Psoas muscle (tissue), 8 donors: ENCODE data around the gene PRLR. TPM values are rescaled to one million over a fixed set of nuclear protein-coding genes. Genes with fewer than 3 reads are reported as not detected.
A peak's percentile ranks its signal among the peaks of the same experiment; 100 is the strongest.

ENCODE experiments used
- ATAC-seq, 4 donors: fragments of 200-7000 bp; cut with Tn5 transposase; one replicate each; pipeline ENCODE4 v1.9.1; 2020; ENCODE audit warnings: moderate library complexity in 3 of 4, mild to moderate bottlenecking in 2 of 4
- DNase-seq, 2 donors: peaks; one replicate each; pipeline ENCODE4 v3.0.0-alpha.2; 2020
- H3K27ac ChIP-seq: fragments of 200-600 bp; one replicate; pipeline ENCODE4 v1.8.0; 2022
- H3K27me3 ChIP-seq, 3 donors: fragments of 200-600 bp in 1 of 3; one replicate each; pipeline versions ENCODE4 v1.6.1 to v1.8.0; 2013 to 2022; ENCODE audit warnings: low read length in 2 of 3, mild to moderate bottlenecking in 2 of 3, moderate library complexity in 1 of 3; ENCODE audit not compliant: insufficient read depth in 3 of 3
- H3K36me3 ChIP-seq, 2 donors: fragments of 200-600 bp in 1 of 2; one replicate each; pipeline versions ENCODE4 v1.6.1 to v1.8.0; 2013 to 2022; ENCODE audit warnings: low read depth in 1 of 2, mild to moderate bottlenecking in 1 of 2, moderate library complexity in 1 of 2; ENCODE audit not compliant: insufficient read depth in 1 of 2
- H3K4me1 ChIP-seq: fragments of 200-600 bp; one replicate; pipeline ENCODE4 v1.8.0; 2022
- H3K4me3 ChIP-seq: fragments of 200-600 bp; one replicate; pipeline ENCODE4 v1.8.0; 2022; ENCODE audit warnings: mild to moderate bottlenecking
- H3K9me3 ChIP-seq: fragments of 200-600 bp; one replicate; pipeline ENCODE4 v1.8.0; 2022
- WGBS, 3 donors: extraction: QIAGEN DNeasy Blood & Tissue Kit; methylation state at CpG; one replicate each; pipeline versions ENCODE4 v1.1.6 to v1.1.7; 2013; 5-methylcytosine and 5-hydroxymethylcytosine counted together
- intact Hi-C, 2 donors: fragments of 100-400 bp; cut with DNase I; formaldehyde crosslinking; loops; one replicate each; pipeline versions ENCODE4 v1.11.0 to v1.14.2; 2022
- polyA plus RNA-seq, 3 donors: library from polyadenylated mRNA; stranded (reverse); fragments of 200-250 nt; gene quantifications; one replicate each; pipeline ENCODE4 v1.2.3, GENCODE V29; 2013
- total RNA-seq, 4 donors: library from RNA; stranded (reverse); fragmentation: NEBNext Ultra II Directional in 2 of 4; extraction: Animal tissue kit (Norgen Biotek cat#: 25700) in 2 of 4; gene quantifications; one replicate each; pipeline versions ENCODE4 v1.2.1 to v1.2.4, GENCODE V29; 2021 to 2023
- TF ChIP-seq, protein P1 (sequence below): fragments of 200-600 bp; IDR thresholded peaks from one replicate; pipeline ENCODE4 v1.8.0; 2022; ENCODE audit warnings: antibody characterized with exemption
- donor health status: healthy with polysubstance abuse.
- donor health status: DM: no; HTN: no; CAD: no; lungs with moderate emphysema.
- donor health status: Bipolar disorder and iron deficiency.
- donor health status: healthy.
- donor health status: DM: yes; HTN: yes; CAD: no.
- donor health status: DM: no; HTN: no; CAD: no.
- donor health status: DM: no; HTN: no; CAD: no.
- donor health status: DM: yes; HTN: yes; CAD: no.

PRLR gene
- total and polyA plus RNA-seq, 7 donors = 0.03 to 0.32 (median 0.09) TPM

DNA sequence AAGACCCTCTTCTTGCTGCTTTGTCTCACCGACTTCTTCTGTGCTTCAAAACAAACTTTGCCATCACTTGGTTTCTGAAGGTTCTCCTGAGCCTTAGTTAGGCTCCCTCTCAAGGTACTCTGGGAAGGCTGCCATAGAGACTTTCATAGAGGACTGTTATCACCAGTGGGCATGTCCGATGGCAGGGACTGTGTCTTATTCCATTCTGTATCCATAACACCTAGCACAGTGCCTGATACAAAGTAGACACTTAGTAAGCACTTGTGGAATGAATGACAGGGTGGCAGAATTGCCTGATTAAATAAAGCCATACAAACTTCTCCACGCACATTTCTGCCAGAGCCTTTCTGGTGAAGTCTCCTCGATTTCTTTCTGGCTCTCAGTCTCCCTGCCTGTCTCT, 215.2 kb downstream of the PRLR start:
- ATAC-seq (no peak), DNase-seq (no peak)
- no peaks in the 10 kb centered on the region for H3K9me3 ChIP-seq
- TF ChIP-seq, protein P1, sequence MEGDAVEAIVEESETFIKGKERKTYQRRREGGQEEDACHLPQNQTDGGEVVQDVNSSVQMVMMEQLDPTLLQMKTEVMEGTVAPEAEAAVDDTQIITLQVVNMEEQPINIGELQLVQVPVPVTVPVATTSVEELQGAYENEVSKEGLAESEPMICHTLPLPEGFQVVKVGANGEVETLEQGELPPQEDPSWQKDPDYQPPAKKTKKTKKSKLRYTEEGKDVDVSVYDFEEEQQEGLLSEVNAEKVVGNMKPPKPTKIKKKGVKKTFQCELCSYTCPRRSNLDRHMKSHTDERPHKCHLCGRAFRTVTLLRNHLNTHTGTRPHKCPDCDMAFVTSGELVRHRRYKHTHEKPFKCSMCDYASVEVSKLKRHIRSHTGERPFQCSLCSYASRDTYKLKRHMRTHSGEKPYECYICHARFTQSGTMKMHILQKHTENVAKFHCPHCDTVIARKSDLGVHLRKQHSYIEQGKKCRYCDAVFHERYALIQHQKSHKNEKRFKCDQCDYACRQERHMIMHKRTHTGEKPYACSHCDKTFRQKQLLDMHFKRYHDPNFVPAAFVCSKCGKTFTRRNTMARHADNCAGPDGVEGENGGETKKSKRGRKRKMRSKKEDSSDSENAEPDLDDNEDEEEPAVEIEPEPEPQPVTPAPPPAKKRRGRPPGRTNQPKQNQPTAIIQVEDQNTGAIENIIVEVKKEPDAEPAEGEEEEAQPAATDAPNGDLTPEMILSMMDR = no peak
- 60 to 91% (median 70%) methylated on average over 4 of the region's 4 CpGs for WGBS, 3 donors
- H3K4me3 ChIP-seq = no peak overlapping the region
- H3K36me3 ChIP-seq = no peaks in the 10 kb centered on the region
- intact Hi-C loops = no loop called here
- H3K27me3 ChIP-seq = no peaks in the 10 kb centered on the region
- no peaks in the 10 kb centered on the region for H3K4me1 ChIP-seq
- H3K27ac ChIP-seq = no peak overlapping the region

DNA sequence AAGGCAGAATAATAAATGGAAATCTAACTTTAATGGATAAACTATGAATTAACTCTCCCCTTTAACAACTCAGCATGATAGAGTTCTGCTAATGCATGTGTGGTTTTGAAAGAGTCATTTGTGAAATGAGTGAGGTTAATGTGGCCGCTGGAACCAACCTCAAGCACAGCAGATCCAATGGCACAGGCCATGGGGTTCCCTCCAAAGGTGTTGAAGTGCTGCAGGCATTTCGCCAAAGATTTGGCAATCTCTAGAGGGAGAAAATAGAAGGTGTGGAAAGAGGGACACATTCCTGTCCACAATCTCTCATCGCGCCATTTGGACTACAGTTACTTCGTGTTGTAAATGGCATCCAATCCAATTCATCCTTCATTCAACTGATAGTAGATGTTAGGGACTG, 217.5 kb downstream of the PRLR start:
- Histone ChIP-seq H3K36me3 (no peaks in the 10 kb centered on the region), H3K9me3 (no peaks in the 10 kb centered on the region), H3K27me3 (no peaks in the 10 kb centered on the region), H3K4me3 (no peak overlapping the region), H3K4me1 (no peaks in the 10 kb centered on the region), H3K27ac (no peak overlapping the region)
- DNase-seq = peak; percentile 49 to 57
- TF ChIP-seq, protein P1 = no peak
- ATAC-seq = peak; percentile 81 to 98 (median 96)
- 51 to 59% (median 57%) methylated on average over 5 of the region's 5 CpGs for WGBS, 3 donors
- intact Hi-C loops = no loop called here

DNA sequence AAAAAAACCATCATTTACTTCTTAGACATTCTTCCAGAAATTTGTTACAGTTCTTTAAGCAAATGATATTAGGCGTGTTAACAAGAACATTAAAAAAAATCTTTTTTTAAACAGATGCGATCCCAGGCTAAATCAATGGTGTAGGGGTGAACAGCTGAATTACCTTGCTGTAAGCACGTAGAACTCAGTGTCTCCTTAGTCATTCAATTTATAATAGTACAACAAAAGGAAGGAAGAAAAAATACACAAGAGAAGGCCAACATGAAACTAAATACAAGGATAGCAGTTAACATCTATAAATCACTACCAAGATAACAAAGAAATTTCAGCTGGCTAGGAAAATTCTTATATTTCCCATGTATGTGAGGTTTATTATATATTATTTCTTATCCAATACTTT, 217.9 kb downstream of the PRLR start:
- TF ChIP-seq, protein P1 = no peak
- intact Hi-C loops = no loop called here
- Histone ChIP-seq H3K27me3 (peaks cover 0 to under 1% (median 0%) of the 10 kb centered on the region in 3 donors), H3K4me3 (no peak overlapping the region), H3K27ac (no peak overlapping the region), H3K4me1 (no peaks in the 10 kb centered on the region), H3K9me3 (no peaks in the 10 kb centered on the region), H3K36me3 (no peaks in the 10 kb centered on the region)
- DNase-seq (no peak), ATAC-seq (peak; percentile 36 to 72 (median 66))
- WGBS, 3 donors = 36 to 47% (median 37%) methylated on average over 3 of the region's 3 CpGs

DNA sequence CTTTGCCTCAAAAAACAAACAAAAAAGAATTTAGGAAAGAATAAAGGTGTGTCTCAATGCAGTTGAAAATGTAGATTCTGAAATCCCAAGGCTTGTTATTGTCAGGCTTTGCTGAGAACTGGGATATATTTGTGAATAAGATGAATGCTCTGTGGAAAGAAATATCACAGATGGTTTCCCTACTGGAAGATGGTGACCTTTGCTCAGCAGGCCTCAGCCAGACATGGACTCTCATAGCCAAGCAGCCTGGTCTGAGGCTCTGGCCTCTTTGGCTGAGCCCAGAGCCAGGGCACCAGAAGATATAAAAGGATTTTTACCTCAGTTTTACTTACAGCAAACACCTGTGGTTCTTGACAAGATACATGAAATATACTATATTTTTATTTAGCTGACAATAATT, 219.6 kb downstream of the PRLR start:
- TF ChIP-seq, protein P1 = no peak
- no peaks in the 10 kb centered on the region for H3K36me3 ChIP-seq
- no peaks in the 10 kb centered on the region for H3K9me3 ChIP-seq
- no peak for ATAC-seq
- no peak overlapping the region for H3K4me3 ChIP-seq
- H3K4me1 ChIP-seq = no peaks in the 10 kb centered on the region
- peaks cover 0 to 4% (median 0%) of the 10 kb centered on the region in 3 donors for H3K27me3 ChIP-seq
- no peak overlapping the region for H3K27ac ChIP-seq
- intact Hi-C loops = no loop called here
- DNase-seq = no peak

DNA sequence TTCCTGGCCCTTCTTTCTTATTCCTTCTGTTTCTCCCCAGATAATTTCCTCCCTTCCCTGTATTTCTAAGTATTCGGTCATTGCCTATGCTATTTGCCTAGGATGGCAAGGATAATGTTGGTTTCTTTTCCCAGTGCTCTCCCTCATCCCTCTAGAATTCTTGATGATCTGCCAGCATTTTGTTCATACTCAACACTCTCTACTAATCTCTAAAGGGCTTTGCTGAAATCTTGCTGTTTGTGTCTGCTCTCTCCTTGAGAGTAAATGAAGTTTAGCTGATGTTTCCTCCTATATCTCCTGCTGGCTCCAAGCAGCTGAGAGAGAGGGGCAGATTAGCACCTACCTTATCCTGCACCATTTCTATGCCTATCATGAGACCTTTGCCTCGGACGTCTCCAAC, 220.6 kb downstream of the PRLR start:
- no peaks in the 10 kb centered on the region for H3K4me1 ChIP-seq
- TF ChIP-seq, protein P1 = no peak
- ATAC-seq = no peak
- peaks cover 0 to 4% (median 0%) of the 10 kb centered on the region in 3 donors for H3K27me3 ChIP-seq
- H3K27ac ChIP-seq = no peak overlapping the region
- no peaks in the 10 kb centered on the region for H3K9me3 ChIP-seq
- no peak for DNase-seq
- intact Hi-C loops = loop anchor here in 1 of 2 donors (10.0 kb wide), 2 partner anchors 485 to 525 kb away; no protein-coding TSS in a partner anchor
- no peaks in the 10 kb centered on the region for H3K36me3 ChIP-seq
- no peak overlapping the region for H3K4me3 ChIP-seq
- WGBS, 3 donors = 65 to 81% (median 77%) methylated on average over 3 of the region's 3 CpGs
